ENCODE results near the gene SAMD14. TPM values are rescaled to one million over a fixed set of nuclear protein-coding genes. Genes with fewer than 3 reads are reported as not detected.

SAMD14 gene
- total RNA-seq, 2 donors from 2014 or later = 2.5 to 7.4 TPM

DNA sequence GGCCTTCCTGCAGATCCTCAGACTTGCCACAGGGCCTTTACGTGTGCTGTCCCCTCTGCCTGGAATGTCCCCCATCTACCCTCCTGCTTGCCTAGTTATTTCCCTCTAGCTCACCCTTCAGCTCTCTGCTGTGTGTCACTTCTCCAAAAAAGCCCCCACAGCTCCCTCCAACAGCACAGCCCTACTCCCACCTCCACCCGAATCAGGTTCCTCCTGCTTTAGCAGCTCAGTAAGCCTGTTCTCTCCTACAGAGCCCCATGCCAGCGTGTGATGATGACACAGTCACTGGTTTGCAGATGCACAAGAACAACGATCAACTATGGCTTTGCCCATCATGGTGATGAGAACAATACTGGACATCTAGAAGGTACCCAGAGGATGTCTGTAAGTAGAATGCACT is 7.1 kb upstream of the SAMD14 start:
- DNase-seq (ENCODE audit: low spot score) = no peak
- Histone ChIP-seq H3K27ac (no peak overlapping the region), H3K27me3 (replicated peaks; ENCODE audit: insufficient read depth) (no peaks in the 10 kb centered on the region), H3K9me3 (no peaks in the 10 kb centered on the region), H3K36me3 (peaks cover 7 to 28% of the 10 kb centered on the region in 2 donors), H3K4me1 (replicated peaks) (no peaks in the 10 kb centered on the region), H3K4me3 (no peak overlapping the region)
- intact Hi-C loops (cut with DNase I) = no loop called here
- 91% methylated on average over 4 of the region's 4 CpGs for WGBS
- TF ChIP-seq POLR2A (IDR thresholded peaks at IDR 0.05) (no peak), CTCF (IDR thresholded peaks at IDR 0.05) (no peak), POLR2AphosphoS5 (IDR thresholded peaks at IDR 0.05) (no peak)

- Histone ChIP-seq H3K4me3 (no peak overlapping the region), H3K36me3 (peaks cover 7 to 28% of the 10 kb centered on the region in 2 donors), H3K9me3 (no peaks in the 10 kb centered on the region), H3K27me3 (replicated peaks; ENCODE audit: insufficient read depth) (no peaks in the 10 kb centered on the region), H3K27ac (no peak overlapping the region), H3K4me1 (replicated peaks) (no peaks in the 10 kb centered on the region)
- intact Hi-C loops (cut with DNase I) = no loop called here
- 91% methylated on average over 11 of the region's 11 CpGs for WGBS
- TF ChIP-seq POLR2A (IDR thresholded peaks at IDR 0.05) (no peak), POLR2AphosphoS5 (IDR thresholded peaks at IDR 0.05) (no peak), CTCF (IDR thresholded peaks at IDR 0.05) (no peak)
- DNase-seq (ENCODE audit: low spot score) = no peak
Observed at GRCh38 chr17:50136096-50136687, 6.2 kb upstream of the SAMD14 start.

DNA sequence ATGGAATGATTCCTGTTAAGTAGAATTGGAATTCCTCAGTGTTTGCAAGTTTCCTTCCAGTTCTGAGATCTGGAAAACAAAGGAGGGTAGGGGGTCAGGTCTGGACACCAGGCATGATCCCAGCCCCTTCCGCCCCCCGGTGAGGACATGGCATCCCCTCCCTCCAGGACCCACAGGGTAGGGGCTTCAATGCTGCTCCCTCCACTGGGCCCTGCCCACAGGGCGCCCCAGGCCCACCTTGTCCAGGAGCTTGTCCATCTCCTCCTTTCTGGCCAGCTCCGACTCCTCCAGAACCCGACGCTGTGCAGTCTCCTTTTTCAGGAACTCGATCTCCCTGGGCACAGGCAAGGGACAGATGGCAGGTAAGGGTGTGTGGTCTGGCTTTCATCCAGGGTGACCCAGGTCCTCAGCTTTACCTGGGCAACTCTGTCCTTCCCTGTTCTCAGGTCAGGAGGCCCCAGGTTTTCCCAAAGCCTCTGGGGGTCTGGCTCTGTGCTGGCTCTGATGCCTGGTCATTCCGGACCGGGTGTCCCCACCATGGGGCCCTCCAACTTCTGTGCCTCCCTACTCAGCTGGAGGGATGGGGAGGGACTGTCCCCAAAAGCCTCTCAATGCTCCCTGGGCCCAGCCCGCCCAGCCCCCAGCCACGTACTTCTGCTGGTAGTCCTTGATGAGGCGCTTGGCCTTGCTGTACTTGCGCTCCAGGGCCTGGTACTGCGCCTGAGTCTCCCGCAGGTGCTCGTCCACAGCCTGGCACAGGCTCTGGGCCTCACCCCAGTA is 5.5 kb upstream of the SAMD14 start:
- TF ChIP-seq POLR2AphosphoS5 (IDR thresholded peaks at IDR 0.05) (no peak), CTCF (IDR thresholded peaks at IDR 0.05) (no peak), POLR2A (IDR thresholded peaks at IDR 0.05) (no peak)
- Histone ChIP-seq H3K27me3 (replicated peaks; ENCODE audit: insufficient read depth) (no peaks in the 10 kb centered on the region), H3K27ac (no peak overlapping the region), H3K4me1 (replicated peaks) (no peaks in the 10 kb centered on the region), H3K4me3 (no peak overlapping the region), H3K36me3 (peaks cover 7 to 28% of the 10 kb centered on the region in 2 donors), H3K9me3 (no peaks in the 10 kb centered on the region)
- no peak for DNase-seq (ENCODE audit: low spot score)
- WGBS = 78% methylated on average over 16 of the region's 16 CpGs
- intact Hi-C loops (cut with DNase I) = no loop called here

- Histone ChIP-seq H3K9me3 (no peaks in the 10 kb centered on the region), H3K27ac (no peak overlapping the region), H3K4me1 (replicated peaks) (no peaks in the 10 kb centered on the region), H3K4me3 (no peak overlapping the region), H3K36me3 (peaks cover 7 to 26% of the 10 kb centered on the region in 2 donors), H3K27me3 (replicated peaks; ENCODE audit: insufficient read depth) (no peaks in the 10 kb centered on the region)
- 65% methylated on average over 16 of the region's 16 CpGs for WGBS
- TF ChIP-seq POLR2AphosphoS5 (IDR thresholded peaks at IDR 0.05) (no peak), CTCF (IDR thresholded peaks at IDR 0.05) (no peak), POLR2A (IDR thresholded peaks at IDR 0.05) (no peak)
- no peak for DNase-seq (ENCODE audit: low spot score)
- intact Hi-C loops (cut with DNase I) = no loop called here
Observed at GRCh38 chr17:50134206-50135110, 4.5 kb upstream of the SAMD14 start.
